ENCODE measurements around the gene AUTS2. TPM values are rescaled to one million over a fixed set of nuclear protein-coding genes. Genes with fewer than 3 reads are reported as not detected.

The AUTS2 gene
- total RNA-seq, 1 experiment from 2014 or later, result 30.1 TPM

GRCh38 chr7:70371652-70372051 lies 773.4 kb downstream of the AUTS2 start:
- H3K4me3 ChIP-seq, result no peak overlapping the region
- H3K4me1 ChIP-seq, result no peaks in the 10 kb centered on the region
- DNase-seq, result no peak
- H3K27ac ChIP-seq, result no peak overlapping the region
- H3K36me3 ChIP-seq, result no peaks in the 10 kb centered on the region
- H3K27me3 ChIP-seq, result no peaks in the 10 kb centered on the region
- no peaks in the 10 kb centered on the region for H3K9me3 ChIP-seq (replicated peaks)

- no peaks in the 10 kb centered on the region for H3K4me1 ChIP-seq
- no peaks in the 10 kb centered on the region for H3K27me3 ChIP-seq
- no peaks in the 10 kb centered on the region for H3K36me3 ChIP-seq
- H3K9me3 ChIP-seq (replicated peaks), result no peaks in the 10 kb centered on the region
- H3K4me3 ChIP-seq, result no peak overlapping the region
- DNase-seq, result no peak
- no peak overlapping the region for H3K27ac ChIP-seq
These were observed 774.7 kb downstream of the AUTS2 start for GRCh38 chr7:70372768-70373515.

GRCh38 chr7:70374772-70375533 lies 776.7 kb downstream of the AUTS2 start:
- Histone ChIP-seq H3K4me1 (no peaks in the 10 kb centered on the region), H3K27me3 (no peaks in the 10 kb centered on the region), H3K9me3 (replicated peaks) (no peaks in the 10 kb centered on the region), H3K4me3 (no peak overlapping the region), H3K36me3 (no peaks in the 10 kb centered on the region), H3K27ac (no peak overlapping the region)
- DNase-seq, result no peak

GRCh38 chr7:70376561-70377031 lies 778.3 kb downstream of the AUTS2 start:
- no peak overlapping the region for H3K4me3 ChIP-seq
- no peak for DNase-seq
- no peaks in the 10 kb centered on the region for H3K36me3 ChIP-seq
- H3K9me3 ChIP-seq (replicated peaks), result no peaks in the 10 kb centered on the region
- H3K27ac ChIP-seq, result no peak overlapping the region
- no peaks in the 10 kb centered on the region for H3K27me3 ChIP-seq
- H3K4me1 ChIP-seq, result no peaks in the 10 kb centered on the region

GRCh38 chr7:70377957-70378356 lies 779.7 kb downstream of the AUTS2 start:
- H3K27ac ChIP-seq, result no peak overlapping the region
- H3K27me3 ChIP-seq, result no peaks in the 10 kb centered on the region
- no peaks in the 10 kb centered on the region for H3K36me3 ChIP-seq
- no peak for DNase-seq
- no peaks in the 10 kb centered on the region for H3K9me3 ChIP-seq (replicated peaks)
- no peak overlapping the region for H3K4me3 ChIP-seq
- H3K4me1 ChIP-seq, result no peaks in the 10 kb centered on the region

GRCh38 chr7:70379210-70379609 lies 780.9 kb downstream of the AUTS2 start:
- Histone ChIP-seq H3K4me1 (no peaks in the 10 kb centered on the region), H3K27me3 (no peaks in the 10 kb centered on the region), H3K36me3 (no peaks in the 10 kb centered on the region), H3K9me3 (replicated peaks) (no peaks in the 10 kb centered on the region), H3K27ac (no peak overlapping the region), H3K4me3 (no peak overlapping the region)
- no peak for DNase-seq

- Histone ChIP-seq H3K27me3 (no peaks in the 10 kb centered on the region), H3K36me3 (no peaks in the 10 kb centered on the region), H3K4me1 (no peaks in the 10 kb centered on the region), H3K9me3 (replicated peaks) (no peaks in the 10 kb centered on the region), H3K4me3 (no peak overlapping the region), H3K27ac (no peak overlapping the region)
- DNase-seq, result no peak
These were observed 782.2 kb downstream of the AUTS2 start for GRCh38 chr7:70380421-70381015.

- Histone ChIP-seq H3K4me3 (no peak overlapping the region), H3K27ac (no peak overlapping the region), H3K27me3 (no peaks in the 10 kb centered on the region), H3K4me1 (no peaks in the 10 kb centered on the region), H3K9me3 (replicated peaks) (no peaks in the 10 kb centered on the region), H3K36me3 (no peaks in the 10 kb centered on the region)
- no peak for DNase-seq
These were observed 784.9 kb downstream of the AUTS2 start for GRCh38 chr7:70383066-70383782.

GRCh38 chr7:70384024-70384423 lies 785.7 kb downstream of the AUTS2 start:
- Histone ChIP-seq H3K36me3 (no peaks in the 10 kb centered on the region), H3K27me3 (no peaks in the 10 kb centered on the region), H3K9me3 (replicated peaks) (no peaks in the 10 kb centered on the region), H3K4me1 (no peaks in the 10 kb centered on the region), H3K27ac (no peak overlapping the region), H3K4me3 (no peak overlapping the region)
- no peak for DNase-seq

- no peak for DNase-seq
- no peaks in the 10 kb centered on the region for H3K9me3 ChIP-seq (replicated peaks)
- no peaks in the 10 kb centered on the region for H3K4me1 ChIP-seq
- H3K27ac ChIP-seq, result no peak overlapping the region
- no peak overlapping the region for H3K4me3 ChIP-seq
- no peaks in the 10 kb centered on the region for H3K36me3 ChIP-seq
- no peaks in the 10 kb centered on the region for H3K27me3 ChIP-seq
These were observed 786.6 kb downstream of the AUTS2 start for GRCh38 chr7:70384891-70385290.

GRCh38 chr7:70387217-70387616 lies 788.9 kb downstream of the AUTS2 start:
- no peaks in the 10 kb centered on the region for H3K4me1 ChIP-seq
- no peaks in the 10 kb centered on the region for H3K27me3 ChIP-seq
- no peak for DNase-seq
- no peak overlapping the region for H3K4me3 ChIP-seq
- no peaks in the 10 kb centered on the region for H3K36me3 ChIP-seq
- H3K27ac ChIP-seq, result no peak overlapping the region
- no peaks in the 10 kb centered on the region for H3K9me3 ChIP-seq (replicated peaks)

GRCh38 chr7:70389531-70390151 lies 791.4 kb downstream of the AUTS2 start:
- Histone ChIP-seq H3K4me1 (no peaks in the 10 kb centered on the region), H3K9me3 (replicated peaks) (no peaks in the 10 kb centered on the region), H3K27me3 (no peaks in the 10 kb centered on the region), H3K36me3 (no peaks in the 10 kb centered on the region), H3K27ac (no peak overlapping the region), H3K4me3 (no peak overlapping the region)
- DNase-seq, result no peak

- H3K9me3 ChIP-seq (replicated peaks), result no peaks in the 10 kb centered on the region
- H3K27ac ChIP-seq, result no peak overlapping the region
- H3K4me1 ChIP-seq, result no peaks in the 10 kb centered on the region
- no peaks in the 10 kb centered on the region for H3K36me3 ChIP-seq
- DNase-seq, result no peak
- no peaks in the 10 kb centered on the region for H3K27me3 ChIP-seq
- H3K4me3 ChIP-seq, result no peak overlapping the region
These were observed 792.0 kb downstream of the AUTS2 start for GRCh38 chr7:70390251-70390650.

- H3K36me3 ChIP-seq, result no peaks in the 10 kb centered on the region
- H3K9me3 ChIP-seq (replicated peaks), result no peaks in the 10 kb centered on the region
- H3K27ac ChIP-seq, result no peak overlapping the region
- no peaks in the 10 kb centered on the region for H3K27me3 ChIP-seq
- DNase-seq, result no peak
- H3K4me3 ChIP-seq, result no peak overlapping the region
- H3K4me1 ChIP-seq, result no peaks in the 10 kb centered on the region
These were observed 794.1 kb downstream of the AUTS2 start for GRCh38 chr7:70392256-70392876.

All from SJCRH30 (cell line).